GM21360 (cell line): ENCODE data around the gene EPHA4.

Experiments used
- ATAC-seq: cut with Tn5 transposase; IDR thresholded peaks from one replicate; pipeline ENCODE4 v1.9.1; 2021; ENCODE audit warnings: mild to moderate bottlenecking, moderate library complexity; ENCODE audit not compliant: unreplicated experiment

Gene EPHA4

DNA sequence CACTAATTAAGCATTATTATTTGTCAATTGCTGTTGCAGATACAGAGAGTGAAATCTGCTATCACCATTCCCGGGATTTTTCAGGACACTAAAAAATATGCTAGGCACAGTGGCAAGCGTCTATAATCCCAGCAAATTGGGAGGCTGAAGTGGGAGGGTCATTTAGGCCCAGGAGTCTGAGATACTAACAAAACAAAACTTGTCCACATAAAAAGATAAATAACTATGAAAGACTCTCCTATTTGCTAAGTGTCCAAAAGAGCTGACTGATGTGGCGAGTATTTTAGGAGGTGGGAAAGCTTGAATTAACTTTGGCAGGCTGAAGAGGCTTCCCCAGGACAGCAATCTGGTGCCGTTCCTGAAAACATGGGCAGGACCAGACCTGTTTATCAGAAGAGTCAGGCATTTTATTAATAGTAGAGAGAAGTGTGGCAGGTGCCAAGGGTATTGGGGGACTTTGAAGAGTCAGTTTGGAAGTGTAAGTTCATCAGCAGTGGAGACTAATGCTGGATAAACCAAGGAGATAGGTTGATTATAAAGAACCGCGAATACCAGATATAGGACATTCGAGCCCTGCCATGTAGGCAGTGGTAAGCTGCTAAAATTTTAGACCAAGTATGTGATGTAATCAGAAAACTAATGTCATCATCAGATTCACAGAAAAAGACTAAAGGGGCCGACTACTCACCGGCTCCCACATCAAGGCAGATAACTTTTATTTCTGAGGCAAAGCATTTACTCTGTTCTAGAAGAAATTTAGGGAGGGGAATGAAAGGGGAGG lies 201.8 kb downstream of the EPHA4 start:
- no peak for ATAC-seq
